GM12878 (cell line): ENCODE data around the gene TRPM8. TPM values are rescaled to one million over a fixed set of nuclear protein-coding genes. Genes with fewer than 3 reads are reported as not detected.

Source experiments
- ATAC-seq: fragments of 200-7000 bp; cut with Tn5 transposase; 3 replicates; pipeline ENCODE4 v1.9.1; 2020; ENCODE audit warnings: mild to moderate bottlenecking, moderate library complexity
- BruUV-seq: library from RNA; stranded (reverse); fragments of 400-500 nt; replicated peaks from 2 replicates; lab custom pipeline; 2021; lab: Mats Ljungman, UMichigan
- CTCF ChIA-PET: fragments of 300-600 bp; sonication (Branson Sonifier 250); formaldehyde crosslinking; extraction: SDS; loops from one replicate; lab custom pipeline; 2021; ENCODE audit warnings: inconsistent platforms; lab: Yijun Ruan, JAX
- POLR2A ChIA-PET: fragments of 350-600 bp; formaldehyde crosslinking; extraction: SDS; loops from one replicate; lab custom pipeline; 2021; ENCODE audit warnings: inconsistent platforms; lab: Charles Lee
- RAD21 ChIA-PET: fragments of 300-600 bp; sonication (Branson Sonifier 250); formaldehyde crosslinking; loops from one replicate; lab custom pipeline; 2023; ENCODE audit warnings: antibody characterized with exemption; ENCODE audit not compliant: unreplicated experiment; lab: Charles Lee
- SMC1A ChIA-PET: fragments of 300-600 bp; sonication (Branson Sonifier 250); formaldehyde crosslinking; loops from one replicate; lab custom pipeline; 2023; ENCODE audit not compliant: unreplicated experiment, uncharacterized antibody; lab: Charles Lee
- DNase-seq: peaks from one replicate; pipeline ENCODE4 v3.0.0-alpha.2; 2011; ENCODE audit warnings: low read depth, low spot score
- FAIRE-seq: peaks from 3 replicates; lab custom pipeline; 2011; peaks lifted over from hg19 to GRCh38; lab: Jason Lieb, UNC
- H2AFZ ChIP-seq: 2 replicates; pipeline ENCODE4 v1.6.0; 2011; ENCODE audit warnings: low read depth, low read length, control low read depth; ENCODE audit not compliant: control insufficient read depth
- H3K27ac ChIP-seq: 2 replicates; pipeline ENCODE4 v1.5.1; 2011; ENCODE audit warnings: control low read depth; ENCODE audit not compliant: control insufficient read depth, insufficient read depth
- H3K27me3 ChIP-seq, 2 experiments: replicated peaks in 1 of 2; 2 replicates each; pipeline versions ENCODE4 v1.6.0 to v1.6.1; 2011; ENCODE audit warnings: low read length in 1 of 2; ENCODE audit not compliant: control insufficient read depth in 2 of 2, insufficient read depth in 2 of 2
- H3K36me3 ChIP-seq, 2 experiments: 2 replicates each; pipeline ENCODE4 v1.5.1; 2011; ENCODE audit warnings: low read length in 1 of 2; ENCODE audit not compliant: control insufficient read depth in 2 of 2, insufficient read depth in 2 of 2
- H3K4me1 ChIP-seq: 2 replicates; pipeline ENCODE4 v1.6.1; 2011; ENCODE audit warnings: mild to moderate bottlenecking, low read length, moderate library complexity, mixed read lengths; ENCODE audit not compliant: control insufficient read depth, insufficient read depth
- H3K4me2 ChIP-seq: 2 replicates; pipeline ENCODE4 v1.6.0; 2011; ENCODE audit warnings: control low read depth; ENCODE audit not compliant: control insufficient read depth, insufficient read depth
- H3K4me3 ChIP-seq: fragments of 200-600 bp; sonication (generic); 2 replicates; pipeline ENCODE4 v1.5.1; 2016
- H3K79me2 ChIP-seq: 2 replicates; pipeline ENCODE4 v1.6.0; 2011; ENCODE audit warnings: low read length; ENCODE audit not compliant: control insufficient read depth, insufficient read depth
- H3K9ac ChIP-seq: 2 replicates; pipeline ENCODE4 v1.8.0; 2011; ENCODE audit warnings: low read length, control low read depth, mixed read lengths; ENCODE audit not compliant: control insufficient read depth, insufficient read depth
- H3K9me3 ChIP-seq: replicated peaks from 3 replicates; pipeline ENCODE4 v1.5.1; 2011; ENCODE audit warnings: mild to moderate bottlenecking, low read length; ENCODE audit not compliant: control insufficient read depth, insufficient read depth
- H4K20me1 ChIP-seq: 2 replicates; pipeline ENCODE4 v1.6.0; 2011; ENCODE audit not compliant: control insufficient read depth, insufficient read depth
- BCLAF1 ChIP-seq: fragments of 450-650 bp; IDR thresholded peaks from 2 replicates; pipeline ENCODE4 v1.6.1; 2017; ENCODE audit warnings: antibody characterized with exemption, mild to moderate bottlenecking, moderate library complexity
- CBX3 ChIP-seq: fragments of 200-600 bp; sonication (generic); IDR thresholded peaks from 2 replicates; pipeline ENCODE4 v1.6.1; 2016; ENCODE audit warnings: low read depth, borderline replicate concordance
- CHD1 ChIP-seq: IDR thresholded peaks from 2 replicates; pipeline ENCODE4 v1.6.1; 2012; ENCODE audit warnings: low read depth, low read length, improper control_type of control experiment
- ELK1 ChIP-seq: IDR thresholded peaks from 2 replicates; pipeline ENCODE4 v1.6.1; 2012; ENCODE audit warnings: low read depth, low read length, improper control_type of control experiment
- IKZF2 ChIP-seq, 2 experiments: fragments of 450-650 bp; IDR thresholded peaks; 2 replicates each; pipeline ENCODE4 v1.6.1; 2017; ENCODE audit warnings: mild to moderate bottlenecking in 2 of 2, moderate library complexity in 2 of 2
- MXI1 ChIP-seq: fragments of 150-350 bp; IDR thresholded peaks from 2 replicates; pipeline ENCODE4 v1.6.1; 2011; ENCODE audit warnings: low read depth, mild to moderate bottlenecking, inconsistent platforms, low read length, improper control_type of control experiment
- NFIC ChIP-seq: IDR thresholded peaks from 2 replicates; pipeline ENCODE4 v1.6.1; 2012; ENCODE audit warnings: low read depth, mild to moderate bottlenecking, inconsistent platforms, low read length, moderate library complexity
- NFYA ChIP-seq: IDR thresholded peaks from 2 replicates; pipeline ENCODE4 v1.6.1; 2011; ENCODE audit warnings: low read depth, mild to moderate bottlenecking, low read length, improper control_type of control experiment, borderline replicate concordance
- NR2C1 ChIP-seq: fragments of 450-650 bp; IDR thresholded peaks from 2 replicates; pipeline ENCODE4 v1.6.1; 2017; ENCODE audit warnings: antibody characterized with exemption, mild to moderate bottlenecking, moderate library complexity
- NR2C2 ChIP-seq: IDR thresholded peaks from 2 replicates; pipeline ENCODE4 v1.6.1; 2011; ENCODE audit warnings: borderline replicate concordance, low read depth; ENCODE audit not compliant: control insufficient read depth, insufficient read length
- PAX5 ChIP-seq: IDR thresholded peaks from 2 replicates; pipeline ENCODE4 v1.6.1; 2011; ENCODE audit warnings: low read depth, low read length, borderline replicate concordance
- RELB ChIP-seq: fragments of 450-650 bp; IDR thresholded peaks from 2 replicates; pipeline ENCODE4 v1.6.1; 2017; ENCODE audit warnings: low read depth, mild to moderate bottlenecking, moderate library complexity
- RFX5 ChIP-seq: IDR thresholded peaks from 2 replicates; pipeline ENCODE4 v1.6.1; 2011; ENCODE audit warnings: low read depth, low read length, improper control_type of control experiment
- SIN3A ChIP-seq: IDR thresholded peaks from 2 replicates; pipeline ENCODE4 v1.6.1; 2012; ENCODE audit warnings: low read depth, low read length, improper control_type of control experiment
- USF1 ChIP-seq: IDR thresholded peaks from 2 replicates; pipeline ENCODE4 v1.6.1; 2011; ENCODE audit warnings: borderline replicate concordance, low read depth, mild to moderate bottlenecking, moderate library complexity, mixed read lengths, low read length; ENCODE audit not compliant: insufficient read depth; ENCODE audit errors: extremely low read length
- ZNF24 ChIP-seq: fragments of 450-650 bp; IDR thresholded peaks from 2 replicates; pipeline ENCODE4 v1.6.1; 2017; ENCODE audit warnings: antibody characterized with exemption, mild to moderate bottlenecking
- ZSCAN29 ChIP-seq: fragments of 450-650 bp; IDR thresholded peaks from 2 replicates; pipeline ENCODE4 v1.6.1; 2017; ENCODE audit warnings: mild to moderate bottlenecking, moderate library complexity
- WGBS: methylation state at CpG from one replicate; pipeline ENCODE4 v1.1.6; 2016; ENCODE audit warnings: low lambda C conversion rate; ENCODE audit not compliant: insufficient replicate concordance, insufficient coverage; ENCODE audit errors: missing lambda C conversion rate; 5-methylcytosine and 5-hydroxymethylcytosine counted together
- in situ Hi-C: fragments of 300-500 bp; cut with MboI; formaldehyde crosslinking; loops from 9 replicates; pipeline ENCODE4 v1.14.3; 2018; ENCODE audit warnings: mixed read lengths
- intact Hi-C: fragments of 100-400 bp; cut with micrococcal nuclease; formaldehyde crosslinking; loops from one replicate; pipeline ENCODE4 v1.14.2; 2022; ENCODE audit not compliant: unreplicated experiment
- polyA plus RNA-seq, 11 experiments: library from polyadenylated mRNA; depleted of rRNA in 4 of 11; unstranded in 6 of 11; stranded (reverse) in 5 of 11; fragments of >200 nt; fragmentation: Nextera tagmentation in 4 of 11; fragmentation: Illumina TruSeq in 1 of 11; extraction: Ambion mirVana in 4 of 11; extraction: Trizol in 1 of 11; gene quantifications; 1 replicate in 1 of 11; 2 replicates in 10 of 11; pipeline versions ENCODE4 v1.2.1 to v1.2.3, GENCODE V29; 2011 to 2016; ENCODE audit warnings: inconsistent platforms in 2 of 11, missing spikeins in 2 of 11, low read depth in 1 of 11
- total RNA-seq, 4 experiments: library from RNA; depleted of rRNA in 3 of 4; stranded (reverse); fragments of >200 nt in 3 of 4; fragmentation: Illumina TruSeq in 1 of 4; extraction: Trizol in 1 of 4; gene quantifications; 2 replicates each; pipeline versions ENCODE4 v1.2.1 to v1.2.3, GENCODE V29; 2013 to 2021
- TF ChIP-seq, protein P1 (sequence below): IDR thresholded peaks from 2 replicates; pipeline ENCODE4 v1.6.1; 2011; ENCODE audit warnings: low read depth, mild to moderate bottlenecking, low read length, moderate library complexity, borderline replicate concordance; ENCODE audit errors: extremely low read depth

The TRPM8 gene
- total and polyA plus RNA-seq, 10 of the 15 experiments (the other 5 are each of a cell fraction or from before 2014, with no cell fraction given) = 3.9 TPM; not detected in 9

DNA sequence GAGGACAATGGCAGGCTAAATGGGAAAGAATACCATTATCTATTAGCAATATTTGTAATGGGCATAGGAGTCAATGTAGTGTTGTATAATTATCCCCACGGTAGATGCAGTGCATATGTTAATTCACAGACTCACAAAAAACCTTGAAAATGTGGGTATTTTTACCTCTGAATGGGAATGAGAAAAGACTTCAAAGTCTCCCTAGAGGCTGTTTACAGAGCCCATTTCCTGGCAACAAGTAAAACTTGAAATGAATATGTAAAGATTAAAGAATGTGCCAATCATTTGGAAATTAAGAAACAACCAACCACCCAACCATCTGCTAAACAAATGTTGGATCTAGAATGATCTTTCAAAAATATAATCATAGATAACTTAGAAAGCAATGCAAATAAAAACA lies 27.1 kb downstream of the TRPM8 start:
- CTCF ChIA-PET = no interaction called here
- RAD21 ChIA-PET = no interaction called here
- no peak for FAIRE-seq

More for the DNA sequence above, 27.1 kb downstream of the TRPM8 start:
- no peak overlapping the region for H3K4me2 ChIP-seq
- ATAC-seq (no peak), DNase-seq (no peak)
- no peaks in the 10 kb centered on the region for H3K36me3 ChIP-seq
- H3K79me2 ChIP-seq = no peaks in the 10 kb centered on the region
- in situ Hi-C loops = no loop called here
- no peaks in the 10 kb centered on the region for H3K27me3 ChIP-seq
- 0% methylated on average over 1 of the region's 1 CpG for WGBS
- H3K4me1 ChIP-seq = no peaks in the 10 kb centered on the region
- POLR2A ChIA-PET = no interaction called here
- no TSS peak for BruUV-seq
- no peak overlapping the region for H3K4me3 ChIP-seq
- H3K9ac ChIP-seq = no peak overlapping the region
- no peak for TF ChIP-seq NR2C2
- TF ChIP-seq RFX5 = no peak
- TF ChIP-seq BCLAF1 = no peak
- no peak for TF ChIP-seq NFYA
- TF ChIP-seq ZSCAN29 = no peak
- TF ChIP-seq MXI1 = no peak
- no peak for TF ChIP-seq NR2C1
- TF ChIP-seq RELB = no peak
- no peak for TF ChIP-seq IKZF2 (IDR thresholded peaks at IDR 0.05)
- TF ChIP-seq ELK1 = no peak
- TF ChIP-seq NFIC = no peak
- TF ChIP-seq SIN3A = no peak
- TF ChIP-seq PAX5 = no peak
- no peak for TF ChIP-seq ZNF24
- TF ChIP-seq CBX3 = no peak
- TF ChIP-seq USF1 = no peak
- no peak for TF ChIP-seq CHD1
- TF ChIP-seq, protein P1, sequence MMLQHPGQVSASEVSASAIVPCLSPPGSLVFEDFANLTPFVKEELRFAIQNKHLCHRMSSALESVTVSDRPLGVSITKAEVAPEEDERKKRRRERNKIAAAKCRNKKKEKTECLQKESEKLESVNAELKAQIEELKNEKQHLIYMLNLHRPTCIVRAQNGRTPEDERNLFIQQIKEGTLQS = no peak
- no peaks in the 10 kb centered on the region; the same call in 2 of the 3 replicates for H3K9me3 ChIP-seq
- no peaks in the 10 kb centered on the region for H4K20me1 ChIP-seq
- no peak overlapping the region for H2AFZ ChIP-seq
- intact Hi-C loops = no loop called here
- no peak overlapping the region for H3K27ac ChIP-seq
- SMC1A ChIA-PET = interaction anchor here (0.5 kb wide), 1 partner anchor 65 kb away, joined by 3 read pairs; no protein-coding TSS in a partner anchor
